ENCODE data around the gene VIL1. TPM values are rescaled to one million over a fixed set of nuclear protein-coding genes. Genes with fewer than 3 reads are reported as not detected.

VIL1 gene
- total RNA-seq, 1 experiment from 2014 or later, result 0.18 TPM

GRCh38 chr2:218405746-218406208, 13.1 kb upstream of the VIL1 start:
- ATAC-seq, result peak; percentile 46
- in situ Hi-C loops (cut with HindIII; ENCODE audit: low pct_unique_long_range_greater_than_20kb, low sequenced_read_pairs) (no loop called here), intact Hi-C loops (cut with micrococcal nuclease; ENCODE audit: unreplicated experiment) (loop anchor here (5.0 kb wide), 1 partner anchor 57 kb away; no protein-coding TSS in a partner anchor)
- ChIA-PET CTCF (interaction anchor here (0.7 kb wide), 1 partner anchor 41 kb away, joined by 11 read pairs; no protein-coding TSS in a partner anchor), POLR2A (no interaction called here)
- no peaks in the 10 kb centered on the region for H3K27me3 ChIP-seq (ENCODE audit: control insufficient read depth, insufficient read depth, low read length)
- BruUV-seq (replicated peaks), result no TSS peak
- peak overlapping the region; percentile 94 for H3K27ac ChIP-seq (ENCODE audit: low read length)
- H3K4me1 ChIP-seq (ENCODE audit: control insufficient read depth, insufficient read depth, low read length), result peaks cover 55% of the 10 kb centered on the region
- TF ChIP-seq CTCF (IDR thresholded peaks at IDR 0.05) (no peak), TCF7L2 (IDR thresholded peaks at IDR 0.05; ENCODE audit: low read depth, low read length) (no peak), REST (IDR thresholded peaks at IDR 0.05; ENCODE audit: insufficient read depth in 1 of 2, low read depth in 2 of 2, low read length in 1 of 2) (no peak), SIN3A (IDR thresholded peaks at IDR 0.05; ENCODE audit: borderline replicate concordance, insufficient read depth, low read depth, low read length) (no peak), POLR2AphosphoS5 (IDR thresholded peaks at IDR 0.05; ENCODE audit: low read depth, low read length) (no peak)
- no peak for DNase-seq (ENCODE audit: low read depth, low spot score)
- H3K9me3 ChIP-seq (ENCODE audit: control insufficient read depth, insufficient read depth, low read depth, low read length), result no peaks in the 10 kb centered on the region
- peak overlapping the region; percentile 24 to 52 for H3K4me3 ChIP-seq (ENCODE audit: low read depth in 2 of 2, low read length in 2 of 2)
- H3K36me3 ChIP-seq (ENCODE audit: control insufficient read depth, insufficient read depth, low read length), result no peaks in the 10 kb centered on the region; the same call in 1 of the 2 replicates

GRCh38 chr2:218406209-218406948, 12.5 kb upstream of the VIL1 start:
- ChIA-PET POLR2A (no interaction called here), CTCF (interaction anchor here (0.7 kb wide), 1 partner anchor 41 kb away, joined by 11 read pairs; no protein-coding TSS in a partner anchor)
- Histone ChIP-seq H3K4me3 (ENCODE audit: low read depth in 2 of 2, low read length in 2 of 2) (peak overlapping the region; percentile 36 to 61), H3K4me1 (ENCODE audit: control insufficient read depth, insufficient read depth, low read length) (peaks cover 51% of the 10 kb centered on the region), H3K36me3 (ENCODE audit: control insufficient read depth, insufficient read depth, low read length) (no peaks in the 10 kb centered on the region; the same call in 1 of the 2 replicates), H3K27ac (ENCODE audit: low read length) (peak overlapping the region; percentile 95), H3K9me3 (ENCODE audit: control insufficient read depth, insufficient read depth, low read depth, low read length) (no peaks in the 10 kb centered on the region), H3K27me3 (ENCODE audit: control insufficient read depth, insufficient read depth, low read length) (no peaks in the 10 kb centered on the region)
- in situ Hi-C loops (cut with HindIII; ENCODE audit: low pct_unique_long_range_greater_than_20kb, low sequenced_read_pairs), result no loop called here
- peak; percentile 93 for TF ChIP-seq CTCF (IDR thresholded peaks at IDR 0.05)
- no peak for TF ChIP-seq TCF7L2 (IDR thresholded peaks at IDR 0.05; ENCODE audit: low read depth, low read length)
- 0 out of 2 replicates have a peak, but pooled peaks have one; percentile 57 for TF ChIP-seq SIN3A (IDR thresholded peaks at IDR 0.05; ENCODE audit: borderline replicate concordance, insufficient read depth, low read depth, low read length)
- peak; percentile 92 for TF ChIP-seq POLR2AphosphoS5 (IDR thresholded peaks at IDR 0.05; ENCODE audit: low read depth, low read length)
- 0 out of 4 replicates have a peak, but pooled peaks of 1 of the 2 experiments have one; percentile 37 for TF ChIP-seq REST (IDR thresholded peaks at IDR 0.05; ENCODE audit: insufficient read depth in 1 of 2, low read depth in 2 of 2, low read length in 1 of 2)
- intact Hi-C loops (cut with micrococcal nuclease; ENCODE audit: unreplicated experiment), result loop anchor here (5.0 kb wide), 1 partner anchor 56 kb away; no protein-coding TSS in a partner anchor
- BruUV-seq (replicated peaks), result no TSS peak
- peak; percentile 89 for ATAC-seq
- DNase-seq (ENCODE audit: low read depth, low spot score), result no peak
